ENCODE measurements around the gene HP.

HP gene

DNA sequence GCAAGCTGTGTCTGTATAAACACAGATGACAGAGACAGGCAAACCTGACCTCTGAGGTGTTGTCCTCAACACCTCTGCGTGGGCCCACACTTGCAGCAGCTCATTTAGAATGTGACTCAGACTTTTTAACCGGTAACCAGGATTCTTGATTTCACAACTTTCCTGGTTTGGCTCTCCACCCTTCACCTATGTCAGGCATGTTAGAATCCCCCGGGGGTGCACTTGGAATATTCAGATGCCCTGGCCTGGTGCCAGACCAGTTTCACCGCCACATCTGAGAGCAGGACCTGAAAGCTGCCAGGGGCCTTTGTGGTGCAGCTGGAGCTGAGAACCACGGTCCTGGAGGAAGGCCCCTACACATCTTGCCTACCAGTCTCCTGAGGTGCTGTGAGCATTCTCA, 40.9 kb upstream of the HP start:
- no peak for TF ChIP-seq FOXP2 (optimal IDR thresholded peaks at IDR 0.05; ENCODE audit: borderline replicate concordance, extremely low read depth, extremely low read length, insufficient read depth)
- TF ChIP-seq, protein P1, sequence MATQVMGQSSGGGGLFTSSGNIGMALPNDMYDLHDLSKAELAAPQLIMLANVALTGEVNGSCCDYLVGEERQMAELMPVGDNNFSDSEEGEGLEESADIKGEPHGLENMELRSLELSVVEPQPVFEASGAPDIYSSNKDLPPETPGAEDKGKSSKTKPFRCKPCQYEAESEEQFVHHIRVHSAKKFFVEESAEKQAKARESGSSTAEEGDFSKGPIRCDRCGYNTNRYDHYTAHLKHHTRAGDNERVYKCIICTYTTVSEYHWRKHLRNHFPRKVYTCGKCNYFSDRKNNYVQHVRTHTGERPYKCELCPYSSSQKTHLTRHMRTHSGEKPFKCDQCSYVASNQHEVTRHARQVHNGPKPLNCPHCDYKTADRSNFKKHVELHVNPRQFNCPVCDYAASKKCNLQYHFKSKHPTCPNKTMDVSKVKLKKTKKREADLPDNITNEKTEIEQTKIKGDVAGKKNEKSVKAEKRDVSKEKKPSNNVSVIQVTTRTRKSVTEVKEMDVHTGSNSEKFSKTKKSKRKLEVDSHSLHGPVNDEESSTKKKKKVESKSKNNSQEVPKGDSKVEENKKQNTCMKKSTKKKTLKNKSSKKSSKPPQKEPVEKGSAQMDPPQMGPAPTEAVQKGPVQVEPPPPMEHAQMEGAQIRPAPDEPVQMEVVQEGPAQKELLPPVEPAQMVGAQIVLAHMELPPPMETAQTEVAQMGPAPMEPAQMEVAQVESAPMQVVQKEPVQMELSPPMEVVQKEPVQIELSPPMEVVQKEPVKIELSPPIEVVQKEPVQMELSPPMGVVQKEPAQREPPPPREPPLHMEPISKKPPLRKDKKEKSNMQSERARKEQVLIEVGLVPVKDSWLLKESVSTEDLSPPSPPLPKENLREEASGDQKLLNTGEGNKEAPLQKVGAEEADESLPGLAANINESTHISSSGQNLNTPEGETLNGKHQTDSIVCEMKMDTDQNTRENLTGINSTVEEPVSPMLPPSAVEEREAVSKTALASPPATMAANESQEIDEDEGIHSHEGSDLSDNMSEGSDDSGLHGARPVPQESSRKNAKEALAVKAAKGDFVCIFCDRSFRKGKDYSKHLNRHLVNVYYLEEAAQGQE (IDR thresholded peaks at IDR 0.05; ENCODE audit: insufficient read depth in 1 of 2, low read depth in 2 of 2, low read length in 2 of 2): no peak
- TF ChIP-seq POLR2AphosphoS5 (IDR thresholded peaks at IDR 0.05; ENCODE audit: low read depth, low read length): no peak
- TF ChIP-seq TAF1 (IDR thresholded peaks at IDR 0.05; ENCODE audit: borderline replicate concordance, insufficient read depth, low read length): no peak
- TF ChIP-seq SIN3A (IDR thresholded peaks at IDR 0.05; ENCODE audit: borderline replicate concordance, insufficient read depth, low read length): no peak

DNA sequence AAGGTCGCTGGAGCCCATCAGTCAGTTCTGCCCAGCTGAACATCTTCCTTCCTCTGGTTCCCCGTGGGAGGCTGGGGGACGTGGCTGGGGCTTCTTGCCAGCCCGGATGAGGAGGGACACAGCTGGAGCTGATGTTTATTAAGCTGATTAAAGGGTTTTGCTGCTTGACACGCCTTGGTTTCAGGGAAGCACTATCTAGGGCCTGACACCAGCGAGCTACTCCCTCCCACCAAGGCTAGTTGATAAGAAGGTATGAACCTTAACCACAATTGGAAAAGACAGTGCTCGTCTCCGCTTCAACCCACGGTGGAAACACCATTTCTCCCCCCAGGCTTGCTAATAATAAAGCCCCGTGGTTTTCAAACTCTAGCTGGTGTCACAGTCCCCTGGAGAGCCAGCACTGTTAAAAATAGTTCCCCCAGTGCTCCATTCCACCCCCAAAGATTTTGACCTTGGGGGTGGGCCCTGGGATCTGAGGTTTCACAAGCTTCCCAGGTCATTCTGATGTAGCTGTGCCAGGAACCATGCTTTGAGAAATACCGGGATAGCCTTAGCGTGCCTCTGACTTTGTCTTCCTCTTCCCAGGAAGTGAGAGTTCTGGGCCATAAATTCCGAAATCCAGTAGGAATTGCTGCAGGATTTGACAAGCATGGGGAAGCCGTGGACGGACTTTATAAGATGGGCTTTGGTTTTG, 40.3 kb upstream of the HP start:
- TF ChIP-seq SIN3A (IDR thresholded peaks at IDR 0.05; ENCODE audit: borderline replicate concordance, insufficient read depth, low read length) (no peak), POLR2AphosphoS5 (IDR thresholded peaks at IDR 0.05; ENCODE audit: low read depth, low read length) (no peak), FOXP2 (optimal IDR thresholded peaks at IDR 0.05; ENCODE audit: borderline replicate concordance, extremely low read depth, extremely low read length, insufficient read depth) (no peak), TAF1 (IDR thresholded peaks at IDR 0.05; ENCODE audit: borderline replicate concordance, insufficient read depth, low read length) (no peak)
- TF ChIP-seq, protein P1 (IDR thresholded peaks at IDR 0.05; ENCODE audit: insufficient read depth in 1 of 2, low read depth in 2 of 2, low read length in 2 of 2): no peak

DNA sequence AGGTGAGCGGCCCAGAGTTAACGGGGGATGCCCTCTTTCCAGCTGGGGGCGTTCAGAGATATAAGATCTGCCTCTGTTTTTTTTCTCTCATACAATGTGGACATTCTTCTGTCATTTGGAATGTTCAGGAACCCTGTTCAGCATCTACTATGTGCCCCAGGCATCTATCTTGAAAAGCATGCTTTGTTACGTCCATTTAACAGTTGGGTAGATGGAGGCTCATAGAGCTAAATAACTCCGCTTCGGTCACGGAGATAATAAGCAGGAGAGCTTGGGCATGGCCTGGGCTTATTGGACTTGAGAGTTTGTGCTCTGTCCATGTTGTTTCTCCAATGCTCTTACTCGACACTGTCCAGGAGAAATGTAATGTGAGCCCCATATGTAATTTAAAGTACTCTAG, 39.6 kb upstream of the HP start:
- no peak for TF ChIP-seq POLR2AphosphoS5 (IDR thresholded peaks at IDR 0.05; ENCODE audit: low read depth, low read length)
- TF ChIP-seq, protein P1 (IDR thresholded peaks at IDR 0.05; ENCODE audit: insufficient read depth in 1 of 2, low read depth in 2 of 2, low read length in 2 of 2): no peak

DNA sequence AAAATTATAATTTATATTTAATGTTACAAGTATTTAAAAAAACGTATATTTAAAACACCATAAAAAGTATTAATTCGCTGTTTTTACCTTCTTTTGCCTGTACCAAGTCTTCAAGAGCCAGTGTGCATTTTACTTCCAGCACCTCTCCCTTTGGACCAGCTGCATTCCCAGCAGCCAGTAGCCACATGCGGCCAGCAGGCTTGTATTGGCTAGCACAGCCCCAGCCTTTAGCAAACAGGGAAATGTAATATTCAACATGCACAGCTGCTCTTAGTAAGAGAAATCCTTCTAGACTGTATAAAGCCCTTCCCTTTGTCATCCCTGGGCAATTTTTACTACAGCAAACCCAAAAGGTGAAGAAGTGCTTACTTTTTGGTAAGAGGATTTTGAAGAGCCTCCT, 39.2 kb upstream of the HP start:
- no peak for TF ChIP-seq TAF1 (IDR thresholded peaks at IDR 0.05; ENCODE audit: borderline replicate concordance, insufficient read depth, low read length)
- no peak for TF ChIP-seq POLR2AphosphoS5 (IDR thresholded peaks at IDR 0.05; ENCODE audit: low read depth, low read length)
- TF ChIP-seq FOXP2 (optimal IDR thresholded peaks at IDR 0.05; ENCODE audit: borderline replicate concordance, extremely low read depth, extremely low read length, insufficient read depth): no peak
- TF ChIP-seq, protein P1 (IDR thresholded peaks at IDR 0.05; ENCODE audit: insufficient read depth in 1 of 2, low read depth in 2 of 2, low read length in 2 of 2): no peak
- TF ChIP-seq SIN3A (IDR thresholded peaks at IDR 0.05; ENCODE audit: borderline replicate concordance, insufficient read depth, low read length): no peak

DNA sequence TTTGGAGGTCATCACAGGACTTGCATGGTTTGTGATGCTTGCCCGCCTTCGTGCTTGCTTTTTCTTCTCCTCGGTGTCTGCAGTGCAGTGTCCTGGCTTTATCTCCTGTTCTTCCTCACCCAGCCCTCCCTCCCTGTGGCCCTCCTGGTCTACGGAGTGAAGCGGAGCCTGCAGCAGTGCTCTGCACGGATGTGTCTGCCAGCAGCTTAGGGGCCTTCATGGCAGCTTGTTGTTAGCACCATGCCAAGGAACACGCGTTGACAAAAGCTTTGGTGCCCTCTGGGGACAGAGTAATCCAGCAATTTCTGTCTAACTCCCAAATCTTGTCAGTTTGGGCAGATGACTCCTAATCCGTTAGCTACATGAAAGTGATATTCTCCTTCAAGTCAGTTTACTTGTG, 35.8 kb upstream of the HP start:
- TF ChIP-seq POLR2AphosphoS5 (IDR thresholded peaks at IDR 0.05; ENCODE audit: low read depth, low read length): no peak
- TF ChIP-seq TAF1 (IDR thresholded peaks at IDR 0.05; ENCODE audit: borderline replicate concordance, insufficient read depth, low read length): no peak
- TF ChIP-seq FOXP2 (optimal IDR thresholded peaks at IDR 0.05; ENCODE audit: borderline replicate concordance, extremely low read depth, extremely low read length, insufficient read depth): no peak
- TF ChIP-seq SIN3A (IDR thresholded peaks at IDR 0.05; ENCODE audit: borderline replicate concordance, insufficient read depth, low read length): no peak
- TF ChIP-seq, protein P1 (IDR thresholded peaks at IDR 0.05; ENCODE audit: insufficient read depth in 1 of 2, low read depth in 2 of 2, low read length in 2 of 2): no peak
